H9 (cell line): ENCODE measurements around the gene PRRC2B. TPM values are rescaled to one million over a fixed set of nuclear protein-coding genes. Genes with fewer than 3 reads are reported as not detected.
"Not testable (repeated sequence)": the region's sequence is repeated elsewhere in the genome, so short reads cannot be mapped to it uniquely, and the experiment has no call there.

ENCODE experiments used
- DNase-seq: peaks from one replicate; pipeline ENCODE4 v3.0.0-alpha.2; 2017
- H2AFZ ChIP-seq: one replicate; pipeline ENCODE4 v1.6.1; 2013; ENCODE audit warnings: mild to moderate bottlenecking, low read length, control low read depth, moderate library complexity
- H2AK5ac ChIP-seq: 2 replicates; pipeline ENCODE4 v1.6.1; 2013; ENCODE audit warnings: low read length, control low read depth, mixed read lengths; ENCODE audit not compliant: insufficient read length
- H2BK120ac ChIP-seq: one replicate; pipeline ENCODE4 v1.6.1; 2013; ENCODE audit warnings: low read depth, mild to moderate bottlenecking, low read length, control low read depth, inconsistent platforms; ENCODE audit not compliant: poor library complexity, severe bottlenecking
- H2BK12ac ChIP-seq: 2 replicates; pipeline ENCODE4 v1.6.1; 2013; ENCODE audit warnings: low read length, control low read depth, mixed read lengths, low read depth; ENCODE audit not compliant: insufficient read length
- H2BK15ac ChIP-seq: 2 replicates; pipeline ENCODE4 v1.6.1; 2013; ENCODE audit warnings: low read depth, low read length, control low read depth
- H2BK20ac ChIP-seq: one replicate; pipeline ENCODE4 v1.6.1; 2013; ENCODE audit warnings: low read depth, mild to moderate bottlenecking, low read length, control low read depth, inconsistent platforms; ENCODE audit not compliant: poor library complexity, severe bottlenecking
- H2BK5ac ChIP-seq: 2 replicates; pipeline ENCODE4 v1.6.1; 2013; ENCODE audit warnings: low read length, control low read depth, mixed read lengths; ENCODE audit not compliant: insufficient read length
- H3K14ac ChIP-seq: 2 replicates; pipeline ENCODE4 v1.6.1; 2013; ENCODE audit warnings: low read length, control low read depth; ENCODE audit not compliant: insufficient read depth
- H3K18ac ChIP-seq: 2 replicates; pipeline ENCODE4 v1.6.1; 2013; ENCODE audit warnings: low read depth, mild to moderate bottlenecking, mixed read lengths, low read length, control low read depth; ENCODE audit not compliant: insufficient read length
- H3K23ac ChIP-seq: 2 replicates; pipeline ENCODE4 v1.6.1; 2013; ENCODE audit warnings: low read length, control low read depth, mixed read lengths, low read depth; ENCODE audit not compliant: insufficient read length
- H3K23me2 ChIP-seq: 2 replicates; pipeline ENCODE4 v1.6.1; 2013; ENCODE audit warnings: low read depth, mild to moderate bottlenecking, mixed read lengths, low read length, control low read depth; ENCODE audit not compliant: insufficient read length, poor library complexity, severe bottlenecking
- H3K27ac ChIP-seq: 2 replicates; pipeline ENCODE4 v1.5.1; 2013; ENCODE audit warnings: low read length, control low read depth, mixed read lengths, low read depth; ENCODE audit not compliant: insufficient read length
- H3K27me3 ChIP-seq: 2 replicates; pipeline ENCODE4 v1.6.1; 2013; ENCODE audit warnings: low read length, control low read depth, inconsistent platforms; ENCODE audit not compliant: insufficient read depth
- H3K4ac ChIP-seq: 2 replicates; pipeline ENCODE4 v1.6.1; 2013; ENCODE audit warnings: low read depth, mild to moderate bottlenecking, control low read depth, inconsistent platforms, low read length, moderate library complexity
- H3K4me1 ChIP-seq: 2 replicates; pipeline ENCODE4 v1.6.1; 2013; ENCODE audit warnings: low read length, control low read depth, inconsistent platforms; ENCODE audit not compliant: insufficient read depth
- H3K4me2 ChIP-seq: 2 replicates; pipeline ENCODE4 v1.6.1; 2013; ENCODE audit warnings: low read length, control low read depth, mixed read lengths; ENCODE audit not compliant: insufficient read length, insufficient read depth
- H3K56ac ChIP-seq: 2 replicates; pipeline ENCODE4 v1.6.1; 2013; ENCODE audit warnings: low read depth, mild to moderate bottlenecking, mixed read lengths, low read length, control low read depth; ENCODE audit not compliant: insufficient read length
- H3K79me1 ChIP-seq: 2 replicates; pipeline ENCODE4 v1.6.1; 2013; ENCODE audit warnings: low read depth, mild to moderate bottlenecking, moderate library complexity, low read length, control low read depth, inconsistent platforms; ENCODE audit not compliant: insufficient read depth, poor library complexity, severe bottlenecking
- H3K79me2 ChIP-seq: 2 replicates; pipeline ENCODE4 v1.6.1; 2013; ENCODE audit warnings: low read length, control low read depth, inconsistent platforms; ENCODE audit not compliant: insufficient read depth
- H3K9ac ChIP-seq: 2 replicates; pipeline ENCODE4 v1.6.1; 2013; ENCODE audit warnings: low read length, control low read depth, mixed read lengths; ENCODE audit not compliant: insufficient read length; ENCODE audit errors: extremely low read depth
- H3K9me3 ChIP-seq: one replicate; pipeline ENCODE4 v1.6.1; 2013; ENCODE audit warnings: low read depth, low read length, inconsistent platforms; ENCODE audit not compliant: control insufficient read depth
- H3T11ph ChIP-seq: one replicate; pipeline ENCODE4 v1.6.1; 2013; ENCODE audit warnings: mild to moderate bottlenecking, low read length, control low read depth, inconsistent platforms
- H4K20me1 ChIP-seq: one replicate; pipeline ENCODE4 v1.6.1; 2013; ENCODE audit not compliant: control insufficient read depth, insufficient read length, insufficient read depth
- H4K5ac ChIP-seq: 2 replicates; pipeline ENCODE4 v1.6.1; 2013; ENCODE audit warnings: low read depth, mild to moderate bottlenecking, mixed read lengths, low read length, control low read depth; ENCODE audit not compliant: insufficient read length
- H4K8ac ChIP-seq: replicated peaks from 2 replicates; pipeline ENCODE4 v1.6.1; 2013; ENCODE audit warnings: low read length, control low read depth, mixed read lengths, low read depth; ENCODE audit not compliant: insufficient read length
- H4K91ac ChIP-seq: 2 replicates; pipeline ENCODE4 v1.6.1; 2013; ENCODE audit warnings: low read depth, mild to moderate bottlenecking, moderate library complexity, mixed read lengths, low read length, control low read depth; ENCODE audit not compliant: insufficient read length
- H3K27ac Mint-ChIP-seq, 3 experiments: 2 replicates in 2 of 3; 3 replicates in 1 of 3; pipeline ENCODE4 v1.8.0; 2020 to 2021; ENCODE audit warnings: mixed read lengths in 3 of 3, mild to moderate bottlenecking in 1 of 3, moderate library complexity in 1 of 3
- H3K27me3 Mint-ChIP-seq: 2 replicates; pipeline ENCODE4 v1.8.0; 2021; ENCODE audit warnings: low read depth, mild to moderate bottlenecking, moderate library complexity, mixed read lengths
- H3K36me3 Mint-ChIP-seq, 3 experiments: 2 replicates in 2 of 3; 3 replicates in 1 of 3; pipeline ENCODE4 v1.8.0; 2020 to 2021; ENCODE audit warnings: low read depth in 3 of 3, mixed read lengths in 3 of 3; ENCODE audit not compliant: insufficient read depth in 1 of 3
- H3K4me1 Mint-ChIP-seq, 2 experiments: 2 replicates each; pipeline ENCODE4 v1.8.0; 2020; ENCODE audit warnings: mixed read lengths in 2 of 2
- H3K4me3 Mint-ChIP-seq, 2 experiments: 2 replicates in 1 of 2; 3 replicates in 1 of 2; pipeline ENCODE4 v1.8.0; 2020 to 2021; ENCODE audit warnings: mild to moderate bottlenecking in 2 of 2, mixed read lengths in 2 of 2, moderate library complexity in 1 of 2
- H3K9me3 Mint-ChIP-seq, 2 experiments: 2 replicates in 1 of 2; 3 replicates in 1 of 2; pipeline ENCODE4 v1.8.0; 2020; ENCODE audit warnings: mild to moderate bottlenecking in 2 of 2, mixed read lengths in 2 of 2, moderate library complexity in 1 of 2
- CTCF ChIP-seq: fragments of 200-600 bp; sonication (generic); conservative IDR thresholded peaks from 3 replicates; pipeline ENCODE4 v1.8.0; 2021; ENCODE audit warnings: antibody characterized with exemption, mild to moderate bottlenecking
- WGBS: extraction: QIAGEN DNeasy Blood & Tissue Kit; methylation state at CpG from one replicate; pipeline ENCODE4 v1.1.7; 2013; ENCODE audit warnings: missing lambda C conversion rate, low lambda C conversion rate, mixed read lengths; ENCODE audit not compliant: insufficient read length; ENCODE audit errors: extremely low coverage; 5-methylcytosine and 5-hydroxymethylcytosine counted together
- total RNA-seq: library from RNA; stranded (reverse); gene quantifications from 2 replicates; pipeline ENCODE4 v1.2.1, GENCODE V29; 2021

Gene PRRC2B
- total RNA-seq, 1 experiment from 2014 or later = 251 TPM

GRCh38 chr9:131454028-131454427, 60.1 kb downstream of the PRRC2B start:
- Mint-ChIP-seq H3K27me3 (peaks cover 1% of the 10 kb centered on the region; the same call in 1 of the 2 replicates), H3K9me3 (no peaks in the 10 kb centered on the region), H3K4me1 (no peaks in the 10 kb centered on the region), H3K27ac (no peak overlapping the region), H3K36me3 (peaks cover 55 to 97% (median 96%) of the 10 kb centered on the region in 3 experiments; a peak in 6 of 7 replicates), H3K4me3 (no peak overlapping the region)
- Histone ChIP-seq H3K14ac (no peak overlapping the region), H3K27me3 (no peaks in the 10 kb centered on the region), H2BK20ac (no peak overlapping the region), H3K27ac (no peak overlapping the region), H4K5ac (no peak overlapping the region), H3K18ac (no peak overlapping the region), H2BK5ac (no peak overlapping the region), H3K79me1 (peaks cover 2% of the 10 kb centered on the region), H4K8ac (no peak overlapping the region), H2BK12ac (no peak overlapping the region), H3K23ac (no peak overlapping the region), H3T11ph (no peak overlapping the region), H3K4ac (no peak overlapping the region), H3K56ac (no peak overlapping the region), H2AFZ (no peak overlapping the region), H3K4me2 (no peak overlapping the region), H4K20me1 (no peaks in the 10 kb centered on the region), H3K9me3 (no peaks in the 10 kb centered on the region), H2BK120ac (no peak overlapping the region), H2BK15ac (no peak overlapping the region), H3K79me2 (no peaks in the 10 kb centered on the region; the same call in 1 of the 2 replicates), H2AK5ac (no peak overlapping the region), H3K4me1 (no peaks in the 10 kb centered on the region), H3K23me2 (no peaks in the 10 kb centered on the region), H4K91ac (no peak overlapping the region), H3K9ac (no peak overlapping the region)
- TF ChIP-seq CTCF = no peak
- no peak for DNase-seq

- not testable (repeated sequence) for H3K4me3 Mint-ChIP-seq, H3K79me1 ChIP-seq, H4K20me1 ChIP-seq, H3K9me3 Mint-ChIP-seq, H3K23me2 ChIP-seq, H2AFZ ChIP-seq, H3K23ac ChIP-seq, H3K79me2 ChIP-seq, H2AK5ac ChIP-seq, H4K8ac ChIP-seq, H3K9ac ChIP-seq, H3K4me1 Mint-ChIP-seq, H2BK15ac ChIP-seq, H4K5ac ChIP-seq, H3K27me3 Mint-ChIP-seq, H3K9me3 ChIP-seq, H2BK120ac ChIP-seq, H2BK20ac ChIP-seq, H3T11ph ChIP-seq, H3K14ac ChIP-seq, H3K56ac ChIP-seq, H3K18ac ChIP-seq, H4K91ac ChIP-seq, H3K4me2 ChIP-seq, H3K4ac ChIP-seq, H3K27me3 ChIP-seq, H2BK5ac ChIP-seq, DNase-seq, H3K4me1 ChIP-seq, H3K27ac ChIP-seq, H2BK12ac ChIP-seq
- WGBS = no CpG with 5 or more reads among the region's 10 CpGs
- Mint-ChIP-seq H3K27ac (0 out of 7 replicates have a peak overlapping the region, but pooled peaks of 1 of the 3 experiments have one; percentile 26), H3K36me3 (peaks cover 54 to 97% (median 96%) of the 10 kb centered on the region in 3 experiments; a peak in 6 of 7 replicates)
Observed at GRCh38 chr9:131455655-131456054, 61.8 kb downstream of the PRRC2B start.
